ENCODE measurements around the gene UBE2M.

DNA sequence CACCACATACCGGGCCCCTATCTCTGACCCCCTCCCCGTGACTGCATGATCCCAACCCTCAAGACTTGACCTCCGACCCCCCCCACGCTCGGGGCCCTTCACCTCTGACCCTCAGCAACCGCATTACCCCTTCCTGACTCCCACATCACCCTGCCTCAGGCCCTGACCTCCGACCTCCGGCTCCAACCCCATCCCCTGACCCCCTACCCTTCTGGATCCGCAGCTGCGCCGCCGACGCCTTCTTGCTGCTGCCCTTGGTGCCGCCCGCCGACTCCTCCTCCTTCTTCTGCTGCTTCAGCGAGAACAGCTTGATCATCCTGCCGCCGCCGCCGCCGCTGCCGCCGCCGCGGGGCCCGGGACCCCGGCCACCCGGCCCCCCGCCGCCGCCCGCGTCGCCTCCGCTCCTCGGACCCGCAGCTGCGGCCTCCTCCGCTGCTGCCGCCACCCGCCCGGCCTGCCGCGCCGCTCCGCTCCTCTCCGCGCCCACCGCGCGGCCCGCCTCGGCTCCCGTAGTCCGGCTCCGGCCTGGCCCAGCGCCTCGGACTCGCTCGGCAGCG, at the start of gene UBE2M:
- TF ChIP-seq HDGF (IDR thresholded peaks at IDR 0.05; ENCODE audit: borderline replicate concordance) (no peak), ZNF384 (IDR thresholded peaks at IDR 0.05) (no peak), FOXK2 (IDR thresholded peaks at IDR 0.05) (no peak), FOXM1 (IDR thresholded peaks at IDR 0.05; ENCODE audit: borderline replicate concordance) (no peak), TARDBP (IDR thresholded peaks at IDR 0.05) (no peak), NFRKB (IDR thresholded peaks at IDR 0.05) (no peak), FOXA1 (IDR thresholded peaks at IDR 0.05) (no peak), SP1 (IDR thresholded peaks at IDR 0.05) (no peak)
